ENCODE measurements around the gene PTGER1.

PTGER1 gene

GRCh38 chr19:14502334-14503092 is 27.4 kb upstream of the PTGER1 start:
- H4K20me1 ChIP-seq: no peaks in the 10 kb centered on the region
- no peaks in the 10 kb centered on the region for H3K36me3 ChIP-seq
- H3K4me3 ChIP-seq: no peak overlapping the region
- no peaks in the 10 kb centered on the region for H3K9me3 ChIP-seq
- H3K27ac ChIP-seq: no peak overlapping the region
- no peaks in the 10 kb centered on the region for H3K27me3 ChIP-seq
- H3K4me2 ChIP-seq: no peak overlapping the region
- no peak overlapping the region for H3K9ac ChIP-seq
- peaks cover 20% of the 10 kb centered on the region for H3K4me1 ChIP-seq
- TF ChIP-seq Cebpa-rat (IDR thresholded peaks at IDR 0.05): no peak

GRCh38 chr19:14497228-14497921 is 22.2 kb upstream of the PTGER1 start:
- H3K4me2 ChIP-seq: peak overlapping the region; percentile 90; the same call in 1 of the 2 replicates
- H3K4me3 ChIP-seq: no peak overlapping the region
- no peak overlapping the region for H3K27ac ChIP-seq

GRCh38 chr19:14496834-14497227 is 21.7 kb upstream of the PTGER1 start:
- Histone ChIP-seq H3K36me3 (0 out of 2 replicates have a peak, but pooled peaks cover 6% of the 10 kb centered on the region), H3K4me2 (peak overlapping the region; percentile 90), H3K27me3 (no peaks in the 10 kb centered on the region), H3K4me3 (peak overlapping the region; percentile 76; the same call in 1 of the 2 replicates), H3K9me3 (no peaks in the 10 kb centered on the region), H4K20me1 (peaks cover 7% of the 10 kb centered on the region; the same call in 1 of the 2 replicates), H3K4me1 (peaks cover 22% of the 10 kb centered on the region), H3K27ac (no peak overlapping the region), H3K9ac (no peak overlapping the region)
- no peak for TF ChIP-seq Cebpa-rat (IDR thresholded peaks at IDR 0.05)

More at GRCh38 chr19:14497228-14497921, 22.2 kb upstream of the PTGER1 start:
- Histone ChIP-seq H3K4me1 (peaks cover 22% of the 10 kb centered on the region), H3K9me3 (no peaks in the 10 kb centered on the region), H4K20me1 (peaks cover 7% of the 10 kb centered on the region; the same call in 1 of the 2 replicates), H3K27me3 (no peaks in the 10 kb centered on the region), H3K36me3 (0 out of 2 replicates have a peak, but pooled peaks cover 4% of the 10 kb centered on the region), H3K9ac (no peak overlapping the region)
- no peak for TF ChIP-seq Cebpa-rat (IDR thresholded peaks at IDR 0.05)

GRCh38 chr19:14496029-14496833 is 21.1 kb upstream of the PTGER1 start, which contains the start of gene GIPC1:
TSS of gene GIPC1 (minus strand) at chr19:14496127. CDS start at chr19:14482976, 13,151 bp downstream.
- peak within 1 kb of the TSS; percentile 82 for H3K27ac ChIP-seq
- no peak for TF ChIP-seq Cebpa-rat (IDR thresholded peaks at IDR 0.05)

GRCh38 chr19:14495672-14496028 is 20.5 kb upstream of the PTGER1 start:
- Histone ChIP-seq H3K4me2 (peak overlapping the region; percentile 90), H3K9me3 (no peaks in the 10 kb centered on the region), H3K4me1 (peaks cover 22% of the 10 kb centered on the region), H3K4me3 (peak overlapping the region; percentile 76), H4K20me1 (peaks cover 7% of the 10 kb centered on the region; the same call in 1 of the 2 replicates), H3K36me3 (peaks cover 16% of the 10 kb centered on the region; the same call in 1 of the 2 replicates), H3K27ac (peak overlapping the region; percentile 82), H3K27me3 (no peaks in the 10 kb centered on the region), H3K9ac (peak overlapping the region; percentile 80)
- no peak for TF ChIP-seq Cebpa-rat (IDR thresholded peaks at IDR 0.05)

More at GRCh38 chr19:14496029-14496833, 21.1 kb upstream of the PTGER1 start, which contains the start of gene GIPC1:
- Histone ChIP-seq H3K36me3 (peaks cover 12% of the 10 kb centered on the region; the same call in 1 of the 2 replicates), H3K4me2 (peak within 1 kb of the TSS; percentile 90), H4K20me1 (peaks cover 7% of the 10 kb centered on the region; the same call in 1 of the 2 replicates), H3K9ac (peak within 1 kb of the TSS; percentile 80), H3K9me3 (no peaks in the 10 kb centered on the region), H3K4me3 (peak within 1 kb of the TSS; percentile 76), H3K4me1 (peaks cover 22% of the 10 kb centered on the region), H3K27me3 (no peaks in the 10 kb centered on the region)

- peak overlapping the region; percentile 80 for H3K9ac ChIP-seq
- peak overlapping the region; percentile 82; the same call in 1 of the 2 replicates for H3K27ac ChIP-seq
- peak overlapping the region; percentile 76 for H3K4me3 ChIP-seq
- no peaks in the 10 kb centered on the region for H3K9me3 ChIP-seq
- no peak for TF ChIP-seq Cebpa-rat (IDR thresholded peaks at IDR 0.05)
- H4K20me1 ChIP-seq: peaks cover 7% of the 10 kb centered on the region; the same call in 1 of the 2 replicates
- H3K36me3 ChIP-seq: peaks cover 18% of the 10 kb centered on the region
- H3K4me2 ChIP-seq: peak overlapping the region; percentile 90
- peaks cover 22% of the 10 kb centered on the region for H3K4me1 ChIP-seq
- H3K27me3 ChIP-seq: no peaks in the 10 kb centered on the region
These were observed 19.9 kb upstream of the PTGER1 start for GRCh38 chr19:14494910-14495671.

- Histone ChIP-seq H3K36me3 (peaks cover 22% of the 10 kb centered on the region), H3K27me3 (no peaks in the 10 kb centered on the region), H3K9ac (no peak overlapping the region), H3K9me3 (no peaks in the 10 kb centered on the region), H3K4me2 (peak overlapping the region; percentile 90), H3K27ac (no peak overlapping the region), H4K20me1 (peaks cover 7% of the 10 kb centered on the region; the same call in 1 of the 2 replicates), H3K4me1 (peaks cover 22% of the 10 kb centered on the region), H3K4me3 (no peak overlapping the region)
- TF ChIP-seq Cebpa-rat (IDR thresholded peaks at IDR 0.05): no peak
These were observed 19.3 kb upstream of the PTGER1 start for GRCh38 chr19:14494411-14494810.

GRCh38 chr19:14492756-14493337 is 17.7 kb upstream of the PTGER1 start:
- H4K20me1 ChIP-seq: peaks cover 7% of the 10 kb centered on the region; the same call in 1 of the 2 replicates
- H3K36me3 ChIP-seq: peaks cover 38% of the 10 kb centered on the region
- no peaks in the 10 kb centered on the region for H3K9me3 ChIP-seq
- H3K4me1 ChIP-seq: peaks cover 22% of the 10 kb centered on the region
- no peak overlapping the region for H3K9ac ChIP-seq
- TF ChIP-seq Cebpa-rat (IDR thresholded peaks at IDR 0.05): no peak
- no peaks in the 10 kb centered on the region for H3K27me3 ChIP-seq
- no peak overlapping the region for H3K27ac ChIP-seq
- H3K4me3 ChIP-seq: no peak overlapping the region
- no peak overlapping the region for H3K4me2 ChIP-seq

Data from BLaER1 (cell line).